ENCODE measurements around the gene SERGEF.

GRCh38 chr11:17987826-17988225, 25.0 kb downstream of the SERGEF start:
- TF ChIP-seq CTCF (conservative IDR thresholded peaks at IDR 0.05) (no peak), EZH2 (IDR thresholded peaks at IDR 0.05; ENCODE audit: low read depth) (no peak)

Measured in PC-9 (cell line).